IMR-90 (cell line): ENCODE results near the gene POU2AF1.

Source experiments
- BHLHE40 ChIP-seq: fragments of 150-350 bp; IDR thresholded peaks from 2 replicates; pipeline ENCODE4 v1.6.1; 2016; ENCODE audit warnings: mild to moderate bottlenecking, low read depth, low read length
- CEBPB ChIP-seq: IDR thresholded peaks from 2 replicates; pipeline ENCODE4 v1.6.1; 2012; ENCODE audit warnings: low read depth, low read length, improper control_type of control experiment
- CHD1 ChIP-seq: IDR thresholded peaks from 2 replicates; pipeline ENCODE4 v1.6.1; 2012; ENCODE audit warnings: low read depth, low read length, improper control_type of control experiment
- CTCF ChIP-seq: conservative IDR thresholded peaks from 2 replicates; pipeline ENCODE4 v1.5.1; 2012; ENCODE audit warnings: mild to moderate bottlenecking, low read depth, low read length, improper control_type of control experiment
- MXI1 ChIP-seq: IDR thresholded peaks from 2 replicates; pipeline ENCODE4 v1.6.1; 2012; ENCODE audit warnings: low read depth, mild to moderate bottlenecking, low read length, moderate library complexity, borderline replicate concordance
- POLR2A ChIP-seq: IDR thresholded peaks from 2 replicates; pipeline ENCODE4 v1.6.1; 2012; ENCODE audit warnings: mild to moderate bottlenecking, low read depth, low read length
- RFX5 ChIP-seq: IDR thresholded peaks from 2 replicates; pipeline ENCODE4 v1.8.0; 2012; ENCODE audit warnings: low read depth, mild to moderate bottlenecking, low read length, moderate library complexity

DNA sequence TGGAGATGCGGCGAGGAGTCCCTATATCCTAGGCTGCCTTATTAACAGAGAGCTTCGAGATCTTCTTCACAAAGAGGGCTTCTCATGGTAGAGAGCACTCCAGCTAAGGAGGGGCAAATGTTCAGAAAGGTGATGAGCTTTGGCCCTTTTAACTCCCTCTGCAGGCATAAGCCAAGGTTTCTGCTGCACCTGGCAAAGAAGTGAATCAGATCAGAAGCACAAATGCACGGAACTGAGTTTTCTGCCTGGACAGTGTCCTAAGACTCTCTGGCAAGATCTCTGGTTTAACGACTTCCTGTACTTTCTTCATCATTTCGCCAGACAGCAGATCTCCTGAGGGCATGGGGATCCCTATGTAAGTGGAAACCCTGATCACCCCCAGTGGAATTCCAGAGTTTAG lies 43.5 kb downstream of the POU2AF1 start:
- TF ChIP-seq POLR2A, result no peak
- TF ChIP-seq CEBPB, result no peak
- no peak for TF ChIP-seq CTCF
- no peak for TF ChIP-seq CHD1
- no peak for TF ChIP-seq MXI1
- TF ChIP-seq RFX5, result no peak
- TF ChIP-seq BHLHE40, result no peak
